Smooth muscle cell of bladder (primary cell): ENCODE results near the gene FLYWCH2. TPM values are rescaled to one million over a fixed set of nuclear protein-coding genes. Genes with fewer than 3 reads are reported as not detected.

ENCODE experiments used
- total RNA-seq: library from RNA; depleted of rRNA; stranded (reverse); fragments of >200 nt; gene quantifications from 2 replicates; pipeline ENCODE4 v1.2.3, GENCODE V29; 2014

The FLYWCH2 gene, protein sequence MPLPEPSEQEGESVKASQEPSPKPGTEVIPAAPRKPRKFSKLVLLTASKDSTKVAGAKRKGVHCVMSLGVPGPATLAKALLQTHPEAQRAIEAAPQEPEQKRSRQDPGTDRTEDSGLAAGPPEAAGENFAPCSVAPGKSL
- 72.2 and 88.2 TPM in 2 replicates for total RNA-seq

DNA sequence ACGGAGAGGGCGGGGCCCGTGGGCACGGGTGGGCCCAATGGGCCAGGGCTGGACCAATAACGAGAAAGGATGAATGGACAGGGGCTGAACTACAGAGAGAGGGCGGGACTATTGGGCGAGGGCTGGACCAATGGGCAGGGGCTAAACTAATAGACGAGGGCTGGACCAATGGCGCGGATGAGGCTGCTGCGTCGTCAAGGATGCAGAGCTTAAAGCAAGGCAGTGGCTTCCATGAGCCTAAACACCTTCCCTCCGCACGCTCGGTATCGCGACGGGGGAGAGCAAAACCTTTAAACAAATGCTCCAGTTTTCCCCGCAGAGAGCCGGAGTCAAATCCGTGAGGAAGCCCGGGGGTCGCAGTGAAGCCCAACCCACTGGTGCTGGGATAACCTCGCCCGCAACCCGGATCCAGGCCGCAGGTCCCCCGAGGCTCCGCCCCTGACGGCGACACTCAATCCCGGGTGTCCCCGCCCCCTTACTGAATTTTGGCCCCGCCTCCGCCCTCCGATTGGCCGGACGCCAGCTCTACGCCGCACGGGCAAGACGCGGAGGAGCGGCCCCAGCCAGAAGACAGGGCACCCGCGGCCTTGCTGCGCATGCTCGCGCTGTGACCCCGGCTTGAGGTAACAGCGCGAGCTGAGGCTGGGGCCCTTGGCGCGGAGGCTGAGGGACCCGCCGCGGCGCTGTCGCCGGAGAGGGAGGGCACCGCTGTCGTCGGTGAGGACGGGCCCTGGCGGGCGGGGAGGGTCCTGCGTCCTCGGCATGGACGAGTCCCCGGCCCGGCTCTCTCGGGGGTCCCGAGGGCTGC lies at the start of gene FLYWCH2:
TSS of gene FLYWCH2 (plus strand) at position 566 of the 808 bp plus-strand sequence. CDS start 13,235 bp downstream, outside the sequence.

DNA sequence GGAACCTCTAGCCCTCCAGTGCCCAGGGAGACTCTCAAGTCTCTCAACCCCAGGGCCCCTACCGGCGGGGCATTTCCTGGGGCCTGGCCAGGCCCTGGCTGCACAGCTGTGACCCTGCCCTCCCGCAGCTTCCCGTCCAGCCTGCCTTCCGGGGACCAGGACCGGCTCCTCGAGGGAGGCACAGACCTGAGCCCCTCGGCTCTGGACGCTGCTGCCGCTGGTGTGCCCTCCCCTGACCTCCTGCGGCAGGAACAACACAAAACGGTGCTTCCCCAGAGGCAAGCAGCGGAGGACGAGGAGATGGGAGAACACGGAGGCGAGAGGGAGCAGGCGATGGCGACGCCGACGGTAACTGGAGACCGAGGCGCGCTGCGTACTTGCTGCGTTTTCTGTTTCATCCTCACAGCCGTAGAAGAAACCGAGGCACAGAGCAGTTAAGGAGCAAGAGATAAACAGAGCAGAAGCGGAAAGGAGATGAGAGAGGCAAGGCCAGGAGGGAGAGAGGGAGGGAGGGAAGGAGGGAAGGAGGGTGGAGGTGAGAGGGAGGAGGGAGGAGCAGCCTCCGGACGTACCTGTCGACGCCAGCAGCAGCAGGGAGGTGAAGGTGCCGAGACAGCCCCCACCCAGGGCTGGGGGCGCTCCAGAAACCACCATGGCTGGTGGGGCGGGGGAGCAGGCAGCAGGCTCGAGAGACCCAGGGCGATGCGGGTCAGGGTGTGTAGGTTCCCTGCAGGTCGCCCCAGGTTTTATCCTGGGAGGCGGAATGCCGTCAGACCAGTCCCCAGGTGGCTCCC lies 25.4 kb upstream of the FLYWCH2 start, which contains the start of gene PRSS22:
TSS of gene PRSS22 (minus strand) at position 720 of the 794 bp plus-strand sequence. CDS start at position 654, 66 bp downstream.

DNA sequence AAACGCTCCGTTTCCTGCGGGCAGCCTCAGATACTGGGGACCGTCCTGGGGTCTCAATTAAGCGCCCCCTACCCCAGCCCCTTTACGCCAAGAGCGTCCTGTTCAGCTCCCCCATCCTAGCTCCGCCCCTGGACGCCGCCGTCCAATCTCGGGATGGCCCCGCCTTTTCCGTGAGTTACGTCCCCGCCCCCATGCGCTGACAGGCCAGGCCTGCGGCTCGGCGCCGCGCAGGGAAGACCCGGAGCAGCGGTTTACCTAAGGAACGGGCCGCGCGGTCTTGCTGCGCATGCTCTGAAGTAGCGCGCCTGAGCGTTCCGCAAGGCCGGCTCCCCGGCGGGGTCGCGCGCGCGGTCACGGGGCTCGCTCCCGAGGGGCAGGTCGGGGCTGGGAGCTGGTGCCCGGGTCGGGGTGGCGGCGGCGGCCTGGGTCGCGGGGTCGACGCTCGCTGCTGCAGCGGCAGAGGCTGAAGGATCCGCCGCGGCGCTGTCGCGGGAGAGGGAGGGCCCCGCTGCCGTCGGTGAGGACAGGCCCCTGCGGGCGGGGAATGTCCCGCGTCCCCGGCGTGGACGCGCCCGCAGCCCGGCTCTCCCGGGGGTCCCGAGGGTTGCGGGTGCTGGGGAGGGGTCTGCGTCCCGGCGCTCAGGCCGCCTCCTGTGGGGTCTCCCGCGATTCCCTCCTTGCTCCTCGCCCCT lies 28.8 kb downstream of the FLYWCH2 start, which contains the start of gene FLYWCH1:
TSS of gene FLYWCH1 (plus strand) at position 294 of the 692 bp plus-strand sequence. CDS start 17,755 bp downstream, outside the sequence.

Other genes with a start within 250 kb of the FLYWCH2 start
- 16.2 and 18.2 TPM in 2 replicates for gene KCTD5, start 200.7 kb upstream of the FLYWCH2 start, total RNA-seq
- gene PRSS27, start 163.0 kb upstream of the FLYWCH2 start, total RNA-seq: 0.57 and 0.74 TPM in 2 replicates
- 29.7 and 50.2 TPM in 2 replicates for gene SRRM2, start 130.6 kb upstream of the FLYWCH2 start, total RNA-seq
- 507 and 710 TPM in 2 replicates for gene ELOB, start 105.9 kb upstream of the FLYWCH2 start, total RNA-seq
- gene PRSS33, start 95.7 kb upstream of the FLYWCH2 start, total RNA-seq: not detected in 2 replicates
- gene PRSS41, start 84.7 kb upstream of the FLYWCH2 start, total RNA-seq: not detected in 2 replicates
- gene PRSS21, start 66.0 kb upstream of the FLYWCH2 start, total RNA-seq: 0.55 TPM in 1 of 2 replicates, not detected in the other
- gene ZG16B, start 52.9 kb upstream of the FLYWCH2 start, total RNA-seq: 0.18 and 1.3 TPM in 2 replicates
- gene PRSS22, start 25.0 kb upstream of the FLYWCH2 start, total RNA-seq: not detected in 2 replicates
- gene FLYWCH1, start 28.7 kb downstream of the FLYWCH2 start, total RNA-seq: 36.4 and 42.5 TPM in 2 replicates
- not detected in 2 replicates for gene KREMEN2, start 81.1 kb downstream of the FLYWCH2 start, total RNA-seq
- 0.55 and 0.85 TPM in 2 replicates for gene PAQR4, start 86.1 kb downstream of the FLYWCH2 start, total RNA-seq
- 0.28 and 0.46 TPM in 2 replicates for gene PKMYT1, start 97.2 kb downstream of the FLYWCH2 start, total RNA-seq
- gene CLDN9, start 129.7 kb downstream of the FLYWCH2 start, total RNA-seq: not detected in 2 replicates
- not detected in 2 replicates for gene CLDN6, start 135.0 kb downstream of the FLYWCH2 start, total RNA-seq
- gene TNFRSF12A, start 137.2 kb downstream of the FLYWCH2 start, total RNA-seq: 99.8 and 151 TPM in 2 replicates
- gene HCFC1R1, start 140.7 kb downstream of the FLYWCH2 start, total RNA-seq: 19.9 and 26.3 TPM in 2 replicates
- gene THOC6, start 140.8 kb downstream of the FLYWCH2 start, total RNA-seq: 22.9 and 29.1 TPM in 2 replicates
- gene BICDL2, start 153.7 kb downstream of the FLYWCH2 start, total RNA-seq: under 0.01 and 0.37 TPM in 2 replicates
- gene MMP25, start 163.3 kb downstream of the FLYWCH2 start, total RNA-seq: under 0.01 TPM in 1 of 2 replicates, not detected in the other
- gene IL32, start 182.4 kb downstream of the FLYWCH2 start, total RNA-seq: 2.1 and 8.2 TPM in 2 replicates
- not detected in 2 replicates for gene ZSCAN10, start 216.1 kb downstream of the FLYWCH2 start, total RNA-seq
- 11.8 and 12.8 TPM in 2 replicates for gene ZNF205, start 229.4 kb downstream of the FLYWCH2 start, total RNA-seq